ENCODE data around the gene TBX3.

TBX3 gene

GRCh38 chr12:114625294-114625851, 58.6 kb downstream of the TBX3 start:
- DNase-seq, result peak in 1 of 14 donors; percentile 4

GRCh38 chr12:114623737-114624136, 60.2 kb downstream of the TBX3 start:
- no peak for DNase-seq

Data from C1 segment of cervical spinal cord (tissue), 14 donors.